IMR-90 (cell line): ENCODE data around the gene ATP8B2. TPM values are rescaled to one million over a fixed set of nuclear protein-coding genes. Genes with fewer than 3 reads are reported as not detected.

ENCODE experiments used
- ATAC-seq: fragments of 200-7000 bp; cut with Tn5 transposase; 2 replicates; pipeline ENCODE4 v1.9.1; 2020; ENCODE audit warnings: low read depth, mild to moderate bottlenecking, moderate library complexity
- BruUV-seq: library from RNA; stranded (reverse); fragments of 400-500 nt; replicated peaks from 2 replicates; lab custom pipeline; 2021; lab: Mats Ljungman, UMichigan
- CTCF ChIA-PET: fragments of 300-600 bp; formaldehyde crosslinking; extraction: SDS; loops from one replicate; lab custom pipeline; 2021; ENCODE audit warnings: antibody characterized with exemption; lab: Yijun Ruan, JAX
- POLR2A ChIA-PET: fragments of 300-600 bp; sonication (Branson Sonifier 250); formaldehyde crosslinking; loops from one replicate; lab custom pipeline; 2022; ENCODE audit warnings: antibody characterized with exemption; ENCODE audit not compliant: unreplicated experiment; lab: Charles Lee
- DNase-seq: peaks from one replicate; pipeline ENCODE4 v3.0.0; 2013
- H2AFZ ChIP-seq: replicated peaks from 2 replicates; pipeline ENCODE3; 2013; ENCODE audit warnings: low read length, mild to moderate bottlenecking; ENCODE audit not compliant: poor library complexity
- H2AK5ac ChIP-seq: 2 replicates; pipeline ENCODE4 v1.6.1; 2013; ENCODE audit warnings: low read depth, low read length, inconsistent platforms
- H2AK9ac ChIP-seq: replicated peaks from 2 replicates; pipeline ENCODE3; 2013; ENCODE audit warnings: mild to moderate bottlenecking, low read depth, low read length, moderate library complexity; ENCODE audit not compliant: poor library complexity
- H2BK120ac ChIP-seq: 2 replicates; pipeline ENCODE4 v1.6.1; 2013; ENCODE audit warnings: low read depth, low read length, inconsistent platforms
- H2BK15ac ChIP-seq: 3 replicates; pipeline ENCODE4 v1.6.1; 2013; ENCODE audit warnings: low read depth, low read length, inconsistent platforms
- H2BK20ac ChIP-seq: 2 replicates; pipeline ENCODE4 v1.6.1; 2013; ENCODE audit warnings: low read depth, mild to moderate bottlenecking, inconsistent platforms, low read length, moderate library complexity
- H2BK5ac ChIP-seq: 2 replicates; pipeline ENCODE4 v1.6.1; 2013; ENCODE audit warnings: mild to moderate bottlenecking, low read depth, low read length, inconsistent platforms; ENCODE audit not compliant: poor library complexity, severe bottlenecking
- H3K14ac ChIP-seq: replicated peaks from 2 replicates; pipeline ENCODE4 v1.6.1; 2013; ENCODE audit warnings: low read depth, low read length, inconsistent platforms
- H3K18ac ChIP-seq: 2 replicates; pipeline ENCODE4 v1.6.1; 2013; ENCODE audit warnings: low read depth, low read length, control low read depth
- H3K23ac ChIP-seq: 2 replicates; pipeline ENCODE4 v1.6.1; 2013; ENCODE audit warnings: low read depth, low read length, inconsistent platforms
- H3K27ac ChIP-seq: 2 replicates; pipeline ENCODE4 v1.5.1; 2013; ENCODE audit warnings: mild to moderate bottlenecking, control low read depth, low read length; ENCODE audit not compliant: insufficient read depth
- H3K27me3 ChIP-seq: 2 replicates; pipeline ENCODE4 v1.6.1; 2013; ENCODE audit warnings: low read length; ENCODE audit not compliant: control insufficient read depth, insufficient read depth
- H3K36me3 ChIP-seq: 2 replicates; pipeline ENCODE4 v1.6.1; 2013; ENCODE audit warnings: low read length, mixed read lengths; ENCODE audit not compliant: control insufficient read depth, insufficient read depth
- H3K4ac ChIP-seq: 2 replicates; pipeline ENCODE4 v1.6.1; 2013; ENCODE audit warnings: low read depth, low read length, inconsistent platforms
- H3K4me1 ChIP-seq: 2 replicates; pipeline ENCODE4 v1.6.1; 2013; ENCODE audit warnings: low read length, mixed read lengths; ENCODE audit not compliant: control insufficient read depth, insufficient read depth
- H3K4me2 ChIP-seq: 2 replicates; pipeline ENCODE4 v1.6.1; 2013; ENCODE audit warnings: low read depth, mild to moderate bottlenecking, control low read depth, low read length, moderate library complexity
- H3K4me3 ChIP-seq: 2 replicates; pipeline ENCODE4 v1.5.1; 2013; ENCODE audit warnings: low read depth, mild to moderate bottlenecking, control low read depth, low read length, moderate library complexity; ENCODE audit not compliant: insufficient read depth
- H3K56ac ChIP-seq: 2 replicates; pipeline ENCODE4 v1.6.1; 2013; ENCODE audit warnings: low read length, inconsistent platforms; ENCODE audit not compliant: insufficient read depth; ENCODE audit errors: extremely low read depth
- H3K79me1 ChIP-seq, 2 experiments: 2 replicates each; pipeline ENCODE4 v1.6.1; 2013; ENCODE audit warnings: low read length in 2 of 2, inconsistent platforms in 1 of 2, low read depth in 1 of 2
- H3K9ac ChIP-seq: 2 replicates; pipeline ENCODE4 v1.6.1; 2013; ENCODE audit warnings: low read depth, low read length, control low read depth
- H3K9me1 ChIP-seq: 2 replicates; pipeline ENCODE4 v1.6.1; 2013; ENCODE audit warnings: low read length, inconsistent platforms; ENCODE audit not compliant: insufficient read depth
- H3K9me3 ChIP-seq: 2 replicates; pipeline ENCODE4 v1.6.1; 2013; ENCODE audit warnings: low read length; ENCODE audit not compliant: control insufficient read depth, insufficient read depth
- H4K20me1 ChIP-seq: 2 replicates; pipeline ENCODE4 v1.6.1; 2013; ENCODE audit warnings: low read length, inconsistent platforms; ENCODE audit not compliant: insufficient read depth
- H4K5ac ChIP-seq: 2 replicates; pipeline ENCODE4 v1.6.1; 2013; ENCODE audit warnings: mild to moderate bottlenecking, low read depth, low read length, control low read depth
- H4K8ac ChIP-seq, 2 experiments: 2 replicates each; pipeline ENCODE4 v1.6.1; 2013; ENCODE audit warnings: low read depth in 2 of 2, low read length in 2 of 2, control low read depth in 1 of 2, inconsistent platforms in 1 of 2
- H4K91ac ChIP-seq: 2 replicates; pipeline ENCODE4 v1.6.1; 2013; ENCODE audit warnings: low read depth, low read length, inconsistent platforms; ENCODE audit not compliant: insufficient read depth
- MAFK ChIP-seq: IDR thresholded peaks from 2 replicates; pipeline ENCODE4 v1.6.1; 2012; ENCODE audit warnings: low read depth, low read length, improper control_type of control experiment
- RAD21 ChIP-seq: IDR thresholded peaks from 2 replicates; pipeline ENCODE4 v1.6.1; 2012; ENCODE audit warnings: low read length, improper control_type of control experiment
- WGBS, 2 experiments: methylation state at CpG; one replicate each; pipeline versions ENCODE4 v1.1.5 to v1.1.7; 2013; ENCODE audit warnings: missing lambda C conversion rate in 2 of 2; ENCODE audit not compliant: insufficient read length in 1 of 2; ENCODE audit errors: extremely low coverage in 2 of 2; 5-methylcytosine and 5-hydroxymethylcytosine counted together
- dilution Hi-C: fragments of 300-500 bp; cut with HindIII; formaldehyde crosslinking; loops from one replicate; pipeline ENCODE4 v1.14.3; 2018; ENCODE audit warnings: low sequenced_read_pairs; ENCODE audit not compliant: unreplicated experiment
- in situ Hi-C: fragments of 300-500 bp; cut with MboI; formaldehyde crosslinking; loops from 3 replicates; pipeline ENCODE4 v1.14.3; 2019; ENCODE audit warnings: low sequenced_read_pairs, inconsistent platforms, mixed read lengths
- intact Hi-C: fragments of 100-400 bp; cut with micrococcal nuclease; formaldehyde crosslinking; loops from 2 replicates; pipeline ENCODE4 v1.10.0; 2022
- polyA plus RNA-seq, 3 experiments: library from polyadenylated mRNA; depleted of rRNA; stranded (reverse); fragments of >200 nt; gene quantifications; 2 replicates each; pipeline ENCODE4 v1.2.3, GENCODE V29; 2012; ENCODE audit warnings: low replicate concordance in 1 of 3
- total RNA-seq: library from RNA; depleted of rRNA; stranded (reverse); fragments of >200 nt; gene quantifications from 2 replicates; pipeline ENCODE4 v1.2.3, GENCODE V29; 2012
- TF ChIP-seq, protein P1 (sequence below): conservative IDR thresholded peaks from 2 replicates; pipeline ENCODE4 v1.5.1; 2012; ENCODE audit warnings: mild to moderate bottlenecking, low read depth, low read length, improper control_type of control experiment

The ATP8B2 gene
- total and polyA plus RNA-seq, 2 of the 4 experiments (the other 2 are of a cell fraction) = 79.4 to 91.0 TPM

- intact Hi-C loops = loop anchor here (5.0 kb wide), 1 partner anchor 132 kb away; no protein-coding TSS in a partner anchor
- peak overlapping the region; percentile 80 for H2AFZ ChIP-seq
- H3K9ac ChIP-seq = no peak overlapping the region; the same call in 1 of the 2 replicates
Observed at GRCh38 chr1:154329152-154329521, 3.8 kb downstream of the ATP8B2 start.

More at GRCh38 chr1:154329152-154329521, 3.8 kb downstream of the ATP8B2 start:
- no peak overlapping the region for H3K56ac ChIP-seq
- no peaks in the 10 kb centered on the region for H3K27me3 ChIP-seq
- no peak overlapping the region for H2BK15ac ChIP-seq
- H2AK5ac ChIP-seq = peak overlapping the region; percentile 60; the same call in 1 of the 2 replicates
- WGBS, 2 experiments = no CpG with 5 or more reads among the region's 6 CpGs
- DNase-seq = no peak
- H3K4me2 ChIP-seq = peak overlapping the region; percentile 60
- H4K91ac ChIP-seq = 0 out of 2 replicates have a peak overlapping the region, but pooled peaks have one; percentile 24
- H3K36me3 ChIP-seq = peaks cover 34% of the 10 kb centered on the region
- POLR2A ChIA-PET = no interaction called here
- H3K9me3 ChIP-seq = no peaks in the 10 kb centered on the region
- H3K79me1 ChIP-seq = peaks cover 24 to 68% of the 10 kb centered on the region in 2 experiments
- ATAC-seq = no peak
- no peak overlapping the region for H4K8ac ChIP-seq
- TF ChIP-seq MAFK (no peak), RAD21 (no peak)
- TF ChIP-seq, protein P1, sequence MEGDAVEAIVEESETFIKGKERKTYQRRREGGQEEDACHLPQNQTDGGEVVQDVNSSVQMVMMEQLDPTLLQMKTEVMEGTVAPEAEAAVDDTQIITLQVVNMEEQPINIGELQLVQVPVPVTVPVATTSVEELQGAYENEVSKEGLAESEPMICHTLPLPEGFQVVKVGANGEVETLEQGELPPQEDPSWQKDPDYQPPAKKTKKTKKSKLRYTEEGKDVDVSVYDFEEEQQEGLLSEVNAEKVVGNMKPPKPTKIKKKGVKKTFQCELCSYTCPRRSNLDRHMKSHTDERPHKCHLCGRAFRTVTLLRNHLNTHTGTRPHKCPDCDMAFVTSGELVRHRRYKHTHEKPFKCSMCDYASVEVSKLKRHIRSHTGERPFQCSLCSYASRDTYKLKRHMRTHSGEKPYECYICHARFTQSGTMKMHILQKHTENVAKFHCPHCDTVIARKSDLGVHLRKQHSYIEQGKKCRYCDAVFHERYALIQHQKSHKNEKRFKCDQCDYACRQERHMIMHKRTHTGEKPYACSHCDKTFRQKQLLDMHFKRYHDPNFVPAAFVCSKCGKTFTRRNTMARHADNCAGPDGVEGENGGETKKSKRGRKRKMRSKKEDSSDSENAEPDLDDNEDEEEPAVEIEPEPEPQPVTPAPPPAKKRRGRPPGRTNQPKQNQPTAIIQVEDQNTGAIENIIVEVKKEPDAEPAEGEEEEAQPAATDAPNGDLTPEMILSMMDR = peak; percentile 18; the same call in 1 of the 2 replicates
- no TSS peak for BruUV-seq
- H2BK5ac ChIP-seq = no peak overlapping the region
- peaks cover 25% of the 10 kb centered on the region for H3K4me1 ChIP-seq
- peaks cover 24% of the 10 kb centered on the region for H3K9me1 ChIP-seq
- no peak overlapping the region for H4K5ac ChIP-seq
- no peak overlapping the region for H3K18ac ChIP-seq
- peak overlapping the region; percentile 35; the same call in 1 of the 2 replicates for H3K4me3 ChIP-seq
- H2BK120ac ChIP-seq = no peak overlapping the region
- peaks cover 31% of the 10 kb centered on the region; the same call in 1 of the 2 replicates for H4K20me1 ChIP-seq
- H3K23ac ChIP-seq = peak overlapping the region; percentile 24; the same call in 1 of the 2 replicates
- dilution Hi-C loops = no loop called here
- CTCF ChIA-PET = no interaction called here
- peak overlapping the region; percentile 60 for H2AK9ac ChIP-seq
- H3K4ac ChIP-seq = peak overlapping the region; percentile 33; the same call in 1 of the 2 replicates
- 0 out of 2 replicates have a peak overlapping the region, but pooled peaks have one; percentile 46 for H3K14ac ChIP-seq
- no peak overlapping the region for H2BK20ac ChIP-seq
- in situ Hi-C loops = no loop called here
- no peak overlapping the region for H3K27ac ChIP-seq
